Measurements from ENCODE around the gene NUDCD3. TPM values are rescaled to one million over a fixed set of nuclear protein-coding genes. Genes with fewer than 3 reads are reported as not detected.

The NUDCD3 gene
- total and polyA plus RNA-seq, 3 experiments from 2014 or later, result 72.0 to 99.5 (median 98.8) TPM

GRCh38 chr7:44335184-44335583 is 155.3 kb downstream of the NUDCD3 start:
- peaks cover 14 to 20% of the 10 kb centered on the region in 2 donors for H3K27me3 Mint-ChIP-seq
- H3K36me3 ChIP-seq (ENCODE audit: insufficient read depth, low read length), result no peaks in the 10 kb centered on the region
- no peak for DNase-seq
- ChIA-PET CTCF (no interaction called here), POLR2A (no interaction called here)
- peaks cover 7 to 18% (median 16%) of the 10 kb centered on the region in 5 donors for H3K9me3 Mint-ChIP-seq
- H3K27ac ChIP-seq (ENCODE audit: low read depth, low read length), result no peak overlapping the region
- H3K9me3 ChIP-seq (ENCODE audit: low read length), result no peaks in the 10 kb centered on the region
- no peak overlapping the region for H3K4me3 ChIP-seq (ENCODE audit: low read length)
- H3K27me3 ChIP-seq (ENCODE audit: insufficient read depth, low read length, poor library complexity, severe bottlenecking), result no peaks in the 10 kb centered on the region
- H3K4me1 ChIP-seq (ENCODE audit: insufficient read depth, low read length), result no peaks in the 10 kb centered on the region
- no peaks in the 10 kb centered on the region for H3K4me1 Mint-ChIP-seq
- H3K36me3 Mint-ChIP-seq, result peaks cover 0 to 6% (median 0%) of the 10 kb centered on the region in 3 donors
- H3K4me3 Mint-ChIP-seq, result no peak overlapping the region
- no peak overlapping the region for H3K27ac Mint-ChIP-seq

- POLR2A ChIA-PET, result no interaction called here
- no peak for DNase-seq
- Histone ChIP-seq H3K36me3 (ENCODE audit: insufficient read depth, low read length) (no peaks in the 10 kb centered on the region), H3K4me3 (ENCODE audit: low read length) (no peak overlapping the region), H3K9me3 (ENCODE audit: low read length) (no peaks in the 10 kb centered on the region), H3K4me1 (ENCODE audit: insufficient read depth, low read length) (no peaks in the 10 kb centered on the region), H3K27me3 (ENCODE audit: insufficient read depth, low read length, poor library complexity, severe bottlenecking) (no peaks in the 10 kb centered on the region), H3K27ac (ENCODE audit: low read depth, low read length) (no peak overlapping the region)
- Mint-ChIP-seq H3K27ac (no peak overlapping the region), H3K4me1 (no peaks in the 10 kb centered on the region), H3K27me3 (peaks cover 13 to 22% of the 10 kb centered on the region in 2 donors), H3K36me3 (peaks cover 0 to 6% (median 0%) of the 10 kb centered on the region in 3 donors), H3K4me3 (no peak overlapping the region), H3K9me3 (peaks cover 7 to 18% (median 16%) of the 10 kb centered on the region in 5 donors)
- CTCF ChIA-PET, result no interaction called here
Measured at GRCh38 chr7:44334734-44335097, 155.7 kb downstream of the NUDCD3 start.

- CTCF ChIA-PET, result no interaction called here
- no peak overlapping the region for H3K27ac ChIP-seq (ENCODE audit: low read depth, low read length)
- H3K9me3 Mint-ChIP-seq, result peaks cover 7 to 18% (median 16%) of the 10 kb centered on the region in 5 donors
- no peaks in the 10 kb centered on the region for H3K4me1 Mint-ChIP-seq
- H3K27me3 Mint-ChIP-seq, result peaks cover 14 to 20% of the 10 kb centered on the region in 2 donors
- H3K27ac Mint-ChIP-seq, result no peak overlapping the region
- H3K4me3 Mint-ChIP-seq, result no peak overlapping the region
- no peak for DNase-seq
- H3K9me3 ChIP-seq (ENCODE audit: low read length), result no peaks in the 10 kb centered on the region
- H3K36me3 ChIP-seq (ENCODE audit: insufficient read depth, low read length), result no peaks in the 10 kb centered on the region
- H3K4me1 ChIP-seq (ENCODE audit: insufficient read depth, low read length), result no peaks in the 10 kb centered on the region
- H3K36me3 Mint-ChIP-seq, result peaks cover 0 to 6% (median 0%) of the 10 kb centered on the region in 3 donors
- H3K27me3 ChIP-seq (ENCODE audit: insufficient read depth, low read length, poor library complexity, severe bottlenecking), result no peaks in the 10 kb centered on the region
- H3K4me3 ChIP-seq (ENCODE audit: low read length), result no peak overlapping the region
- POLR2A ChIA-PET, result no interaction called here
Measured at GRCh38 chr7:44333911-44334733, 156.3 kb downstream of the NUDCD3 start.

GRCh38 chr7:44331682-44332081 is 158.8 kb downstream of the NUDCD3 start:
- peaks cover 4 to 11% (median 7%) of the 10 kb centered on the region in 5 donors for H3K9me3 Mint-ChIP-seq
- Histone ChIP-seq H3K36me3 (ENCODE audit: insufficient read depth, low read length) (no peaks in the 10 kb centered on the region), H3K4me3 (ENCODE audit: low read length) (no peak overlapping the region), H3K4me1 (ENCODE audit: insufficient read depth, low read length) (no peaks in the 10 kb centered on the region), H3K27ac (ENCODE audit: low read depth, low read length) (no peak overlapping the region), H3K9me3 (ENCODE audit: low read length) (no peaks in the 10 kb centered on the region), H3K27me3 (ENCODE audit: insufficient read depth, low read length, poor library complexity, severe bottlenecking) (no peaks in the 10 kb centered on the region)
- no peak for DNase-seq
- POLR2A ChIA-PET, result no interaction called here
- H3K27ac Mint-ChIP-seq, result peak overlapping the region in 1 of 8 donors; percentile 61
- peaks cover 0 to 6% (median 0%) of the 10 kb centered on the region in 3 donors for H3K36me3 Mint-ChIP-seq
- H3K4me1 Mint-ChIP-seq, result no peaks in the 10 kb centered on the region
- no peak overlapping the region for H3K4me3 Mint-ChIP-seq
- peaks cover 19 to 26% of the 10 kb centered on the region in 2 donors for H3K27me3 Mint-ChIP-seq
- CTCF ChIA-PET, result no interaction called here

DNA sequence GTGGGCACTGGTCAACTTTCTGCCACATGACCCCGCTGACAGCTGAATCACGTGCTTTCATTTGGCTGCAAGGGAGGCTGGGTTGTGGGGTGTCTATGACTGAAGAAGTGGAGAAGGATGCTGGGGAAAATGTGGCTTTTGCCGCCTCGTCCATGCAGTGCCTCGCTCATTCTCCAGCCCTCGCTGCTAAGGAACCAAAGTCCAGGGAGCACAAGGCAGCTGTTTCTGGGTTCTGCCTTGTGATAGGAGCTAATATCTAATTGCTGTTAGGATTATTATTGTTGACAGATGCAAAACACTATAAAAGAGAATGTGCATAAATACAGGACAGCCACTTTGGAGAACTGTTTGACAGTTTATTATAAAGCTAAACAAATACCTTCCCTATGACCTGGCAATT is 160.1 kb downstream of the NUDCD3 start:
- peaks cover 3 to 6% (median 5%) of the 10 kb centered on the region in 3 donors for H3K4me1 Mint-ChIP-seq
- no peak overlapping the region for H3K4me3 Mint-ChIP-seq
- no peak for DNase-seq
- Histone ChIP-seq H3K9me3 (ENCODE audit: low read length) (no peaks in the 10 kb centered on the region), H3K4me3 (ENCODE audit: low read length) (no peak overlapping the region), H3K4me1 (ENCODE audit: insufficient read depth, low read length) (no peaks in the 10 kb centered on the region), H3K27ac (ENCODE audit: low read depth, low read length) (no peak overlapping the region), H3K36me3 (ENCODE audit: insufficient read depth, low read length) (no peaks in the 10 kb centered on the region), H3K27me3 (ENCODE audit: insufficient read depth, low read length, poor library complexity, severe bottlenecking) (peaks cover 3% of the 10 kb centered on the region)
- POLR2A ChIA-PET, result no interaction called here
- peaks cover 0 to 5% (median 0%) of the 10 kb centered on the region in 5 donors for H3K9me3 Mint-ChIP-seq
- H3K27me3 Mint-ChIP-seq, result peaks cover 23 to 30% of the 10 kb centered on the region in 2 donors
- no peak overlapping the region for H3K27ac Mint-ChIP-seq
- H3K36me3 Mint-ChIP-seq, result peaks cover 0 to 3% (median 0%) of the 10 kb centered on the region in 3 donors
- CTCF ChIA-PET, result no interaction called here

DNA sequence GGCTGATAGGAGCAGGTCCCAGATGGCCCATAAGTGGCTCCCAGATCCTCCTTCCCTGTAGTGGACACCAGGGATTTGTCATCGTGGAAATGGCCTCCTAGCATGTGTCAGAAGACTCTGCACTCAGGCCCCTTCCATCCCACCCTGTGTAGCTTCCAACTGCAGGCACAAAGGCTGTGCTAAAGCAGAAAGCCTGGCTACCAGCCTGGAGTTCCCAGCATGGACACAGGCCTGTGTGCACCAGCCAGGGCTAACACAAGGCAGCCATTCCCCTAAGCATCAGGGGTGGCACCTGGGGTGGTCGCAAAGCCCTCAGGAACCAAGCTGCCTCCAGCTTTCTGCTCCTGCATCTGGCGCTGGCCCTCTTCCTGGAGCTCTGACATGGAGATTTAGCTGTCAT is 160.6 kb downstream of the NUDCD3 start:
- Mint-ChIP-seq H3K27me3 (peaks cover 23 to 30% of the 10 kb centered on the region in 2 donors), H3K4me3 (no peak overlapping the region), H3K27ac (no peak overlapping the region), H3K9me3 (peaks cover 0 to 5% (median 0%) of the 10 kb centered on the region in 5 donors), H3K36me3 (peaks cover 0 to 3% (median 0%) of the 10 kb centered on the region in 3 donors), H3K4me1 (peaks cover 3 to 6% (median 5%) of the 10 kb centered on the region in 3 donors)
- POLR2A ChIA-PET, result no interaction called here
- Histone ChIP-seq H3K27me3 (ENCODE audit: insufficient read depth, low read length, poor library complexity, severe bottlenecking) (peaks cover 3% of the 10 kb centered on the region), H3K4me1 (ENCODE audit: insufficient read depth, low read length) (no peaks in the 10 kb centered on the region), H3K36me3 (ENCODE audit: insufficient read depth, low read length) (no peaks in the 10 kb centered on the region), H3K9me3 (ENCODE audit: low read length) (no peaks in the 10 kb centered on the region), H3K27ac (ENCODE audit: low read depth, low read length) (no peak overlapping the region), H3K4me3 (ENCODE audit: low read length) (no peak overlapping the region)
- DNase-seq, result no peak
- CTCF ChIA-PET, result no interaction called here

Other genes starting within 250 kb of the NUDCD3 start
- under 1 TPM; 0.42 to 0.90 TPM for gene CAMK2B, start 165.1 kb downstream of the NUDCD3 start, total RNA-seq
- not detected for gene CAMK2B, start 165.1 kb downstream of the NUDCD3 start, polyA plus RNA-seq
- not detected for gene NPC1L1, start 50.7 kb upstream of the NUDCD3 start, total RNA-seq
- not detected for gene NPC1L1, start 50.7 kb upstream of the NUDCD3 start, polyA plus RNA-seq
- gene DDX56, start 83.2 kb upstream of the NUDCD3 start, total RNA-seq, result 100 to 1,000 TPM; 148 to 158 TPM
- 36.0 TPM for gene DDX56, start 83.2 kb upstream of the NUDCD3 start, polyA plus RNA-seq
- gene TMED4, start 91.6 kb upstream of the NUDCD3 start, total RNA-seq, result 10 to 100 TPM; 78.8 to 80.5 TPM
- 84.3 TPM for gene TMED4, start 91.6 kb upstream of the NUDCD3 start, polyA plus RNA-seq
- 10 to 100 TPM; 92.8 to 93.8 TPM for gene OGDH, start 116.0 kb upstream of the NUDCD3 start, total RNA-seq
- 58.3 TPM for gene OGDH, start 116.0 kb upstream of the NUDCD3 start, polyA plus RNA-seq